HepG2 (cell line): ENCODE results near the gene PLPPR3. TPM values are rescaled to one million over a fixed set of nuclear protein-coding genes. Genes with fewer than 3 reads are reported as not detected.
A peak's percentile ranks its signal among the peaks of the same experiment; 100 is the strongest.

Experiments
- AGO1 ChIP-seq: fragments of 200-400 bp; formaldehyde crosslinking; IDR thresholded peaks from 2 replicates; pipeline ENCODE4 v1.6.1; 2017; ENCODE audit warnings: mild to moderate bottlenecking, low read depth, low read length, moderate library complexity; ENCODE audit not compliant: poor library complexity, severe bottlenecking
- GABPB1 ChIP-seq: IDR thresholded peaks from 2 replicates; pipeline ENCODE4 v1.6.1; 2016; ENCODE audit warnings: mild to moderate bottlenecking, missing genetic modification reagents, moderate library complexity, missing compliant biosample characterization
- GATAD1 ChIP-seq: IDR thresholded peaks from 2 replicates; pipeline ENCODE4 v1.6.1; 2016; ENCODE audit warnings: missing genetic modification reagents, missing compliant biosample characterization
- GPBP1L1 ChIP-seq: sonication (generic); formaldehyde crosslinking; IDR thresholded peaks from 2 replicates; pipeline ENCODE4 v1.5.0; 2020; ENCODE audit warnings: mild to moderate bottlenecking, missing genetic modification reagents
- HBP1 ChIP-seq: IDR thresholded peaks from 2 replicates; pipeline ENCODE4 v1.6.1; 2016; ENCODE audit warnings: low read depth, control low read depth
- HOXA3 ChIP-seq: sonication (generic); formaldehyde crosslinking; IDR thresholded peaks from 2 replicates; pipeline ENCODE4 v1.5.0; 2020; ENCODE audit warnings: missing genetic modification reagents
- KDM4B ChIP-seq: sonication (generic); formaldehyde crosslinking; IDR thresholded peaks from 2 replicates; pipeline ENCODE4 v1.4.0; 2020; ENCODE audit warnings: missing genetic modification reagents
- KLF12 ChIP-seq: sonication (generic); formaldehyde crosslinking; IDR thresholded peaks from 2 replicates; pipeline ENCODE4 v1.4.0; 2020; ENCODE audit warnings: missing genetic modification reagents, borderline replicate concordance
- LBX2 ChIP-seq: sonication (generic); formaldehyde crosslinking; IDR thresholded peaks from 2 replicates; pipeline ENCODE4 v1.5.0; 2020; ENCODE audit warnings: missing genetic modification reagents, mild to moderate bottlenecking, borderline replicate concordance
- MATR3 ChIP-seq: sonication (generic); formaldehyde crosslinking; IDR thresholded peaks from 2 replicates; pipeline ENCODE4 v1.4.0; 2020; ENCODE audit warnings: missing genetic modification reagents
- TRIM24 ChIP-seq: sonication (generic); formaldehyde crosslinking; IDR thresholded peaks from 2 replicates; pipeline ENCODE4 v1.8.0; 2022; ENCODE audit warnings: mild to moderate bottlenecking, missing genetic modification reagents
- ZBTB10 ChIP-seq: sonication (generic); formaldehyde crosslinking; IDR thresholded peaks from 2 replicates; pipeline ENCODE4 v1.4.0; 2020; ENCODE audit warnings: missing genetic modification reagents, borderline replicate concordance
- ZBTB34 ChIP-seq: sonication (generic); formaldehyde crosslinking; IDR thresholded peaks from 2 replicates; pipeline ENCODE4 v1.8.0; 2022; ENCODE audit warnings: mild to moderate bottlenecking, missing genetic modification reagents
- ZC3H13 ChIP-seq: sonication (generic); formaldehyde crosslinking; IDR thresholded peaks from 2 replicates; pipeline ENCODE4 v1.8.1; 2023; ENCODE audit warnings: mild to moderate bottlenecking, missing genetic modification reagents, moderate library complexity
- ZFP37 ChIP-seq: sonication (generic); formaldehyde crosslinking; IDR thresholded peaks from 2 replicates; pipeline ENCODE4 v1.4.0; 2020; ENCODE audit warnings: missing genetic modification reagents, borderline replicate concordance
- ZHX1 ChIP-seq: sonication (generic); formaldehyde crosslinking; IDR thresholded peaks from 2 replicates; pipeline ENCODE4 v1.8.1; 2022; ENCODE audit warnings: low read depth, mild to moderate bottlenecking, missing genetic modification reagents
- ZNF232 ChIP-seq: sonication (generic); formaldehyde crosslinking; IDR thresholded peaks from 2 replicates; pipeline ENCODE4 v1.4.0; 2020; ENCODE audit warnings: missing genetic modification reagents, borderline replicate concordance
- ZNF572 ChIP-seq: sonication (generic); formaldehyde crosslinking; IDR thresholded peaks from 2 replicates; pipeline ENCODE4 v1.5.1; 2020; ENCODE audit warnings: mild to moderate bottlenecking, missing genetic modification reagents
- ZNF768 ChIP-seq: sonication (generic); formaldehyde crosslinking; IDR thresholded peaks from 2 replicates; pipeline ENCODE4 v1.4.0; 2020; ENCODE audit warnings: missing genetic modification reagents
- polyA plus RNA-seq, 8 experiments: library from polyadenylated mRNA; depleted of rRNA in 3 of 8; stranded (reverse) in 7 of 8; unstranded in 1 of 8; fragments of >200 nt; fragmentation: Illumina TruSeq in 4 of 8; extraction: Trizol in 4 of 8; gene quantifications; 2 replicates each; pipeline versions ENCODE4 v1.2.1 to v1.2.3, GENCODE V29; 2011 to 2016; ENCODE audit warnings: low read depth in 4 of 8, missing spikeins in 1 of 8, mixed read lengths in 1 of 8; ENCODE audit not compliant: insufficient read depth in 1 of 8
- total RNA-seq, 5 experiments: library from RNA; depleted of rRNA; stranded (reverse); fragments of >200 nt; fragmentation: Illumina TruSeq; extraction: Trizol; gene quantifications; 2 replicates each; pipeline ENCODE4 v1.2.3, GENCODE V29; 2016; ENCODE audit warnings: low read depth in 1 of 5

The PLPPR3 gene
- total and polyA plus RNA-seq, 2 of the 13 experiments (the other 11 are each of a cell fraction or from before 2014, with no cell fraction given): 0.07 to 0.16 TPM

- TF ChIP-seq ZBTB10 (CRISPR knock-in tag) (no peak), LBX2 (CRISPR knock-in tag) (no peak), ZC3H13 (no peak), GPBP1L1 (CRISPR knock-in tag) (no peak), KDM4B (CRISPR knock-in tag) (no peak; the same call in 1 of the 2 replicates), MATR3 (no peak), ZNF232 (CRISPR knock-in tag) (no peak), KLF12 (no peak), GABPB1 (CRISPR knock-in tag) (peak; percentile 80), HOXA3 (CRISPR knock-in tag) (no peak), TRIM24 (CRISPR knock-in tag) (no peak), GATAD1 (CRISPR knock-in tag) (no peak), ZHX1 (CRISPR knock-in tag) (no peak), HBP1 (peak; percentile 76), AGO1 (peak; percentile 39), ZBTB34 (CRISPR knock-in tag) (no peak), ZNF768 (peak; percentile 35), ZFP37 (no peak), ZNF572 (CRISPR knock-in tag) (no peak)
Measured at GRCh38 chr19:788983-789700, 32.6 kb downstream of the PLPPR3 start (continued).
